ENCODE measurements around the gene APOA5. TPM values are rescaled to one million over a fixed set of nuclear protein-coding genes. Genes with fewer than 3 reads are reported as not detected.

Gene APOA5
- total and polyA plus RNA-seq, 2 of the 4 experiments (the other 2 are of a cell fraction), result not detected

DNA sequence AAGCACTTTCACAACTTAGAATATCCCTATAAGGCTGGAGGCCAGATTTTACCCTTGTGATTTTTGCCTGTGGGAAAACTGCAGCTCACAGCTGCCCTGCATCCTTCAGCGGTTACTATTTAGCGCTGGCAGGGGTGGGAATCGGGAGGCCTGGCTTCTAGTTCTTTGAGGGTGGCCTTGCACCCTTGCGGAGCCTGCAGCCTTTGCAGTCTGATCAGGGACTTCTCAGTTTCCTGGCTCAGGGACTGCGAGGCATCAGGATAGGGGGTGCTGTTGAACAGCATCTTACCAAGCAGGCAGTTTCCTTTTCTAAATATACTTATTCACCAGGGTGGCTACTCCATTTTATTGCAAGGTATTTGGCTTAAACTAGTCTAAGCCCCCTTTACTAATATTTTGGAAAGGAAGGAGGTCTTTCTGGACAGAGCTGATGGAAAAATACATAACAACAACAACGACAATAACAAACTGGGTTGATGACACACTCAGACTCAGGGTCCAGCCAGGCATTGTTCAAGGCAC, 48.6 kb upstream of the APOA5 start:
- Histone ChIP-seq H4K20me1 (ENCODE audit: insufficient read depth, low read length) (no peaks in the 10 kb centered on the region), H3K9me1 (ENCODE audit: insufficient read depth, low read length) (no peaks in the 10 kb centered on the region; the same call in 1 of the 2 replicates), H3K27me3 (ENCODE audit: control insufficient read depth, insufficient read depth, low read length) (no peaks in the 10 kb centered on the region), H3K9ac (ENCODE audit: low read depth, low read length) (no peak overlapping the region), H3K4me1 (ENCODE audit: control insufficient read depth, insufficient read depth, low read length) (peaks cover 2% of the 10 kb centered on the region; the same call in 1 of the 2 replicates), H2AFZ (replicated peaks; ENCODE audit: low read length, poor library complexity) (no peak overlapping the region), H2AK5ac (ENCODE audit: low read depth, low read length) (no peak overlapping the region), H3K4me2 (ENCODE audit: low read depth, low read length) (no peak overlapping the region), H3K56ac (ENCODE audit: extremely low read depth, insufficient read depth, low read length) (no peak overlapping the region), H2BK120ac (ENCODE audit: low read depth, low read length) (no peak overlapping the region), H3K36me3 (ENCODE audit: control insufficient read depth, insufficient read depth, low read length) (peaks cover 11% of the 10 kb centered on the region), H4K8ac (ENCODE audit: low read depth in 2 of 2, low read length in 2 of 2) (no peak overlapping the region), H3K14ac (replicated peaks; ENCODE audit: low read depth, low read length) (no peak overlapping the region), H3K4me3 (ENCODE audit: insufficient read depth, low read depth, low read length) (no peak overlapping the region), H2BK20ac (ENCODE audit: low read depth, low read length) (no peak overlapping the region), H4K5ac (ENCODE audit: low read depth, low read length) (no peak overlapping the region), H4K91ac (ENCODE audit: insufficient read depth, low read depth, low read length) (no peak overlapping the region), H2BK5ac (ENCODE audit: low read depth, low read length, poor library complexity, severe bottlenecking) (no peak overlapping the region), H3K23ac (ENCODE audit: low read depth, low read length) (no peak overlapping the region), H3K27ac (ENCODE audit: insufficient read depth, low read length) (no peak overlapping the region), H2BK15ac (ENCODE audit: low read depth, low read length) (no peak overlapping the region), H3K9me3 (ENCODE audit: control insufficient read depth, insufficient read depth, low read length) (no peaks in the 10 kb centered on the region), H3K79me1 (ENCODE audit: low read depth in 1 of 2, low read length in 2 of 2) (no peaks in the 10 kb centered on the region), H2AK9ac (replicated peaks; ENCODE audit: low read depth, low read length, poor library complexity) (no peak overlapping the region), H3K4ac (ENCODE audit: low read depth, low read length) (no peak overlapping the region), H3K18ac (ENCODE audit: low read depth, low read length) (no peak overlapping the region)
- dilution Hi-C loops (cut with HindIII; ENCODE audit: low sequenced_read_pairs, unreplicated experiment) (no loop called here), intact Hi-C loops (cut with micrococcal nuclease) (no loop called here), in situ Hi-C loops (cut with MboI; ENCODE audit: low sequenced_read_pairs) (no loop called here)
- ChIA-PET CTCF (interaction anchor here (0.6 to 1.0 kb wide), 4 partner anchors 12 to 266 kb away, joined by 3 to 6 read pairs (median 4); no protein-coding TSS in a partner anchor), POLR2A (ENCODE audit: unreplicated experiment) (no interaction called here)
- no TSS peak for BruUV-seq (replicated peaks)
- no CpG with 5 or more reads among the region's 6 CpGs for WGBS, 2 experiments (ENCODE audit: extremely low coverage in 2 of 2, insufficient read length in 1 of 2)
- TF ChIP-seq RFX5 (IDR thresholded peaks at IDR 0.05; ENCODE audit: low read depth, low read length) (no peak), RCOR1 (IDR thresholded peaks at IDR 0.05; ENCODE audit: insufficient replicate concordance, low read length) (no peak), FOS (IDR thresholded peaks at IDR 0.05; ENCODE audit: low read depth, low read length) (no peak), MAZ (IDR thresholded peaks at IDR 0.05; ENCODE audit: borderline replicate concordance, low read depth, low read length) (no peak), BHLHE40 (IDR thresholded peaks at IDR 0.05; ENCODE audit: low read depth, low read length) (no peak), MXI1 (IDR thresholded peaks at IDR 0.05; ENCODE audit: borderline replicate concordance, low read depth, low read length) (no peak), RAD21 (IDR thresholded peaks at IDR 0.05; ENCODE audit: low read length) (no peak)
- TF ChIP-seq, protein P1, sequence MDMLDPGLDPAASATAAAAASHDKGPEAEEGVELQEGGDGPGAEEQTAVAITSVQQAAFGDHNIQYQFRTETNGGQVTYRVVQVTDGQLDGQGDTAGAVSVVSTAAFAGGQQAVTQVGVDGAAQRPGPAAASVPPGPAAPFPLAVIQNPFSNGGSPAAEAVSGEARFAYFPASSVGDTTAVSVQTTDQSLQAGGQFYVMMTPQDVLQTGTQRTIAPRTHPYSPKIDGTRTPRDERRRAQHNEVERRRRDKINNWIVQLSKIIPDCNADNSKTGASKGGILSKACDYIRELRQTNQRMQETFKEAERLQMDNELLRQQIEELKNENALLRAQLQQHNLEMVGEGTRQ (IDR thresholded peaks at IDR 0.05; ENCODE audit: low read depth, low read length), result no peak
- DNase-seq (peak; percentile 36), ATAC-seq (ENCODE audit: low read depth) (0 out of 2 replicates have a peak, but pooled peaks have one; percentile 12)

All from IMR-90 (cell line).